Kasumi-1 (cell line): ENCODE results near the gene UGT2B7.

Experiments used
- DNase-seq, 2 experiments: peaks; one replicate each; lab custom pipeline; 2025; lab: John Stamatoyannopoulos, UW

The UGT2B7 gene

DNA sequence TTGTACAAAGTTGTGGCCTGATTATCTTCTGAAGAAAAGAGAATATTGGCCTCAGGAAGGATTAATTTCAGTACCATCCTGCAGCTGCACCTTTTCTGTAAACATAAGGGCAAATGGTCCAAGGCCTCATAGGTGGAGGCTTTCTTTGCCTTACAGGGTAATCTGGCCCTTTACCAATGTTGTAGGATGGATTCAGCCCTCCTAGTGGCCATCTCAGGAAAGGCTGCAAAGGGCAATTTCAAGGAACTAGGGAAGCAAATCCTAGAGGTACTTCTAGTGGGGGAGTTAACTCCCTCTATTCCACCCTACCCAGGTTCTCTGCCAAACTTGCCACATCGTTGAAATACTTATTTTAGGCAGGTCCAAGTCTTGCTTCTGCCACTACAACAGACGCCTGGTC lies 60.6 kb downstream of the UGT2B7 start:
- DNase-seq = peak in 1 of 2 experiments; percentile 8
